Activated CD4-positive, alpha-beta T cell treated with anti-CD3 and anti-CD28 coated beads, Interleukin-10, Interleukin-2, amounts not matched to agents 100 ng/mL and 50 ng/mL, durations not matched to agents 16 hours and 8 hours (primary cell): ENCODE results near the gene NEO1.

Experiments
- DNase-seq: peaks from one replicate; pipeline ENCODE4 v3.0.0-alpha.2; 2020

The NEO1 gene

GRCh38 chr15:73033611-73034010, 18.7 kb upstream of the NEO1 start:
- no peak for DNase-seq

- no peak for DNase-seq
Measured at GRCh38 chr15:73034221-73034620, 18.0 kb upstream of the NEO1 start.

- DNase-seq, result no peak
Measured at GRCh38 chr15:73035221-73035620, 17.0 kb upstream of the NEO1 start.

GRCh38 chr15:73038220-73038619, 14.0 kb upstream of the NEO1 start:
- no peak for DNase-seq

GRCh38 chr15:73046073-73046472, 6.2 kb upstream of the NEO1 start:
- DNase-seq, result no peak

- DNase-seq, result no peak
Measured at GRCh38 chr15:73047882-73048281, 4.4 kb upstream of the NEO1 start.

GRCh38 chr15:73048624-73049295, 3.5 kb upstream of the NEO1 start:
- DNase-seq, result no peak

- DNase-seq, result no peak
Measured at GRCh38 chr15:73049564-73050215, 2.6 kb upstream of the NEO1 start.

GRCh38 chr15:73050561-73051295, 1.5 kb upstream of the NEO1 start:
- no peak for DNase-seq

- no peak for DNase-seq
Measured at GRCh38 chr15:73051391-73051806, 864 bp upstream of the NEO1 start.

- DNase-seq, result peak; percentile 27
Measured at GRCh38 chr15:73052653-73053397, 562 bp downstream of the NEO1 start.

- DNase-seq, result no peak
Measured at GRCh38 chr15:73053398-73053723, 1.1 kb downstream of the NEO1 start.

- no peak for DNase-seq
Measured at GRCh38 chr15:73054417-73054953, 2.2 kb downstream of the NEO1 start.

GRCh38 chr15:73056460-73056859, 4.2 kb downstream of the NEO1 start:
- DNase-seq, result no peak

GRCh38 chr15:73058437-73058836, 6.2 kb downstream of the NEO1 start:
- no peak for DNase-seq

- DNase-seq, result no peak
Measured at GRCh38 chr15:73065114-73065513, 12.9 kb downstream of the NEO1 start.

- no peak for DNase-seq
Measured at GRCh38 chr15:73069109-73069508, 16.8 kb downstream of the NEO1 start.

- no peak for DNase-seq
Measured at GRCh38 chr15:73072894-73073293, 20.6 kb downstream of the NEO1 start.

GRCh38 chr15:73074241-73074640, 22.0 kb downstream of the NEO1 start:
- no peak for DNase-seq

- DNase-seq, result no peak
Measured at GRCh38 chr15:73075160-73075859, 23.0 kb downstream of the NEO1 start.

GRCh38 chr15:73078291-73078690, 26.0 kb downstream of the NEO1 start:
- no peak for DNase-seq

GRCh38 chr15:73078722-73079121, 26.5 kb downstream of the NEO1 start:
- no peak for DNase-seq

- no peak for DNase-seq
Measured at GRCh38 chr15:73079565-73079964, 27.3 kb downstream of the NEO1 start.
